ENCODE results near the gene PRKCZ. TPM values are rescaled to one million over a fixed set of nuclear protein-coding genes. Genes with fewer than 3 reads are reported as not detected.

Gene PRKCZ
- total RNA-seq, 2 donors from 2014 or later: 34.5 to 46.7 TPM

- H3K36me3 ChIP-seq: no peaks in the 10 kb centered on the region
- H3K27ac ChIP-seq: no peak overlapping the region
- H3K4me3 ChIP-seq: no peak overlapping the region
- intact Hi-C loops (cut with DNase I): no loop called here
- TF ChIP-seq POLR2A (IDR thresholded peaks at IDR 0.05) (no peak), POLR2AphosphoS5 (IDR thresholded peaks at IDR 0.05) (no peak), CTCF (IDR thresholded peaks at IDR 0.05) (no peak)
- DNase-seq (ENCODE audit: low spot score): no peak
- H3K27me3 ChIP-seq (replicated peaks; ENCODE audit: insufficient read depth): no peaks in the 10 kb centered on the region
- H3K9me3 ChIP-seq: no peaks in the 10 kb centered on the region
- H3K4me1 ChIP-seq (replicated peaks): no peaks in the 10 kb centered on the region
- WGBS: 91% methylated on average over 10 of the region's 11 CpGs
Observed at GRCh38 chr1:2070016-2070415, 19.8 kb downstream of the PRKCZ start.

GRCh38 chr1:2070800-2071530 is 20.8 kb downstream of the PRKCZ start:
- WGBS: 80% methylated on average over 36 of the region's 36 CpGs
- no peaks in the 10 kb centered on the region for H3K36me3 ChIP-seq
- H3K27me3 ChIP-seq (replicated peaks; ENCODE audit: insufficient read depth): no peaks in the 10 kb centered on the region
- no peaks in the 10 kb centered on the region for H3K9me3 ChIP-seq
- peak overlapping the region in 1 of 2 donors; percentile 27 for H3K27ac ChIP-seq
- no peak for TF ChIP-seq CTCF (IDR thresholded peaks at IDR 0.05)
- no peaks in the 10 kb centered on the region for H3K4me1 ChIP-seq (replicated peaks)
- DNase-seq (ENCODE audit: low spot score): no peak
- intact Hi-C loops (cut with DNase I): no loop called here
- H3K4me3 ChIP-seq: no peak overlapping the region

GRCh38 chr1:2072109-2072806 is 22.0 kb downstream of the PRKCZ start:
- no peaks in the 10 kb centered on the region for H3K4me1 ChIP-seq (replicated peaks)
- H3K36me3 ChIP-seq: no peaks in the 10 kb centered on the region
- intact Hi-C loops (cut with DNase I): no loop called here
- H3K27me3 ChIP-seq (replicated peaks; ENCODE audit: insufficient read depth): no peaks in the 10 kb centered on the region
- DNase-seq (ENCODE audit: low spot score): no peak
- no peak for TF ChIP-seq POLR2A (IDR thresholded peaks at IDR 0.05)
- TF ChIP-seq POLR2AphosphoS5 (IDR thresholded peaks at IDR 0.05): no peak
- no peak for TF ChIP-seq CTCF (IDR thresholded peaks at IDR 0.05)
- WGBS: 57% methylated on average over 25 of the region's 25 CpGs
- peak overlapping the region in 1 of 2 donors; percentile 29 for H3K27ac ChIP-seq
- no peak overlapping the region for H3K4me3 ChIP-seq
- H3K9me3 ChIP-seq: no peaks in the 10 kb centered on the region

GRCh38 chr1:2072891-2073290 is 22.7 kb downstream of the PRKCZ start:
- H3K27me3 ChIP-seq (replicated peaks; ENCODE audit: insufficient read depth): no peaks in the 10 kb centered on the region
- intact Hi-C loops (cut with DNase I): no loop called here
- TF ChIP-seq CTCF (IDR thresholded peaks at IDR 0.05) (no peak), POLR2AphosphoS5 (IDR thresholded peaks at IDR 0.05) (no peak), POLR2A (IDR thresholded peaks at IDR 0.05) (no peak)
- H3K36me3 ChIP-seq: no peaks in the 10 kb centered on the region
- WGBS: 87% methylated on average over 12 of the region's 14 CpGs
- no peaks in the 10 kb centered on the region for H3K9me3 ChIP-seq
- no peak overlapping the region for H3K4me3 ChIP-seq
- no peak for DNase-seq (ENCODE audit: low spot score)
- H3K4me1 ChIP-seq (replicated peaks): no peaks in the 10 kb centered on the region
- no peak overlapping the region for H3K27ac ChIP-seq
